Motor neuron (in vitro differentiated cells): Measurements from ENCODE around the gene RALA. TPM values are rescaled to one million over a fixed set of nuclear protein-coding genes. Genes with fewer than 3 reads are reported as not detected.
A peak's percentile ranks its signal among the peaks of the same experiment; 100 is the strongest.

Source experiments
- ATAC-seq, 8 experiments: fragments of 200-7000 bp; cut with Tn5 transposase; replicated peaks in 6 of 8; 2 replicates each; pipeline ENCODE4 v1.8.0; 2021; ENCODE audit warnings: mild to moderate bottlenecking in 8 of 8, moderate library complexity in 8 of 8
- H3K27ac ChIP-seq, 2 donors: fragments of 250-450 bp; sonication (Bioruptor Pico); 2 replicates each; pipeline ENCODE4 v1.9.0; 2021; ENCODE audit warnings: antibody characterized with exemption in 2 of 2, mild to moderate bottlenecking in 2 of 2, moderate library complexity in 1 of 2
- H3K4me1 ChIP-seq, 2 donors: fragments of 250-450 bp; sonication (Bioruptor Pico); replicated peaks in 1 of 2; 2 replicates each; pipeline ENCODE4 v1.6.1; 2021; ENCODE audit warnings: antibody characterized with exemption in 2 of 2, mild to moderate bottlenecking in 2 of 2, moderate library complexity in 1 of 2
- H3K4me3 ChIP-seq, 5 donors: fragments of 250-450 bp; sonication (Bioruptor Pico); 2 replicates each; pipeline ENCODE4 v1.9.0; 2021; ENCODE audit warnings: antibody characterized with exemption in 5 of 5, mild to moderate bottlenecking in 5 of 5, moderate library complexity in 4 of 5
- WGBS, 10 experiments: fragments of 450-650 bp; shearing (Covaris generic); methylation state at CpG; one replicate each; pipeline ENCODE4 v1.0.0; 2022; 5-methylcytosine and 5-hydroxymethylcytosine counted together
- in situ Hi-C, 9 experiments: fragments of 400-800 bp; cut with MboI; loops; one replicate each; pipeline ENCODE4 v1.15.0; 2021; ENCODE audit warnings: low sequenced_read_pairs in 9 of 9, low pct_unique_long_range_greater_than_20kb in 2 of 9; ENCODE audit not compliant: unreplicated experiment in 9 of 9
- total RNA-seq, 8 experiments: library from RNA; unstranded; fragments of 300-600 nt; gene quantifications; 2 replicates each; pipeline versions ENCODE4 v1.2.3 to v1.2.4, GENCODE V29; 2022

RALA gene
- total RNA-seq, 8 experiments from 2014 or later = 14.8 to 72.8 (median 30.4) TPM

DNA sequence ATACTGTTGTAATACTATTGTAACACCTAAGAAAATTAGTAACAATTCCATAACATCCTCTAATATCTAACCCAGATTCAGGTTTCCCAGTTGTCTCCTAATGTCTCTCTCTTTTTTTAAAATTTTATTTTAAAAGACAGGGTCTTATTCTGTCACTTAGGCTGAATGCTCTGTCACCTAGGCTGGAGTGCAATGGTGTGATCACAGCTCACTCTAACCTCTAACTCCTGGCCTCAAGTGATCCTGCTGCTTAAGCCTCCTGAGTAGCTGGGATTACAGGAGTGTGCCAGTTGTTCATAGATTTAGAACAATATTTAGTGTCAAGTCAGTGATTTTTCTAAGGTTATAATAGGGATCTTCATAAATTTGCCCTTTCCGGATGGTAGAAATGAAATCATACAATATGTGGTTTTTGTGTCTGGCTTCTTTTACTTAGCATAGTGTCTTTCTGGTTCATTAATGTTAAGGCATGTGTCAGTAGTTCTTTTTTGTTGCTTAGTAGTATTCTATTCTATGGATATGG is 14.7 kb downstream of the RALA start:
- ATAC-seq = no peak
- in situ Hi-C loops = no loop called here
- no peak overlapping the region for H3K27ac ChIP-seq
- 86 to 100% (median 100%) methylated on average over 1 of the region's 1 CpG; no CpG with 5 or more reads in 1 of the 10 experiments for WGBS, 10 experiments
- H3K4me1 ChIP-seq = no peaks in the 10 kb centered on the region
- no peak overlapping the region for H3K4me3 ChIP-seq

DNA sequence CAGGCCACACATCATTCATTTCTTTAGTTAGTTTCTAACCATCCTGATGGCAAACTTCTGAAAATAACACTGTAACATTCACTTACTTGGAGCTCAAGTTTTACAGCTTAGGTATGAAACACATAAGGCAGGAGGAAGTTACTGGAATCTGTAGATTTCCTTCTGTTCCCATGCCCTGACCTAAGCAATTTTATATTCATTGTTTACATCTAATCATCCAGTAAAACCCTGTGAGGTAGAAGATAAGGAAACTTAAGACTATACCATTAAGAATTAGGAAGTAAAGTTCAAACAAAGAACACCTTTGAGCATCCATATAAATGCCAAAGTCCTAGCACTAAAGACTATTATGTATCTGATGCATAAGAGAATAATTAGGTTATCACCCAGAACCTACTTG is 19.5 kb downstream of the RALA start:
- Histone ChIP-seq H3K4me1 (no peaks in the 10 kb centered on the region), H3K27ac (no peak overlapping the region), H3K4me3 (no peak overlapping the region)
- in situ Hi-C loops = no loop called here
- ATAC-seq = no peak

DNA sequence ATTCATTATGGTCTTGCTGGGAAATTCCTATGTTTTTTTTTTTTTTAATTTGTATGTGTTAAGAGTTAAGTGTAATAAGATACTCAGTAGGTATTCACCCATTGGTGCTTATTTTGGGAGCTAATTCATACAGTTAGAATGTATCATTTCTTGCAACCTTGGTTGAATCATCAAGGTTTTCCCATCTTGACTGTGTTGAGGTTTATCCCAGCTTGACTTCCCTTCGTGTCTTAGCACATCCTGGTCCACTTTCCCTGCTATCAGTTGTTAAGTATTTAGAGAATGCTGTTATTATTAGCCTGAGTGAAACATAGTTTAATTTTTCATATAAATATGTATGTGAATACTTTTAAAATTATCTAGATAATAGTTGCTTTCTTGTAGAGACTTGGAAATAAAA is 20.8 kb downstream of the RALA start:
- Histone ChIP-seq H3K4me3 (no peak overlapping the region), H3K4me1 (no peaks in the 10 kb centered on the region), H3K27ac (no peak overlapping the region)
- ATAC-seq = no peak
- 40 to 89% (median 61%) methylated on average over 1 of the region's 1 CpG; no CpG with 5 or more reads in 4 of the 10 experiments for WGBS, 10 experiments
- in situ Hi-C loops = no loop called here

DNA sequence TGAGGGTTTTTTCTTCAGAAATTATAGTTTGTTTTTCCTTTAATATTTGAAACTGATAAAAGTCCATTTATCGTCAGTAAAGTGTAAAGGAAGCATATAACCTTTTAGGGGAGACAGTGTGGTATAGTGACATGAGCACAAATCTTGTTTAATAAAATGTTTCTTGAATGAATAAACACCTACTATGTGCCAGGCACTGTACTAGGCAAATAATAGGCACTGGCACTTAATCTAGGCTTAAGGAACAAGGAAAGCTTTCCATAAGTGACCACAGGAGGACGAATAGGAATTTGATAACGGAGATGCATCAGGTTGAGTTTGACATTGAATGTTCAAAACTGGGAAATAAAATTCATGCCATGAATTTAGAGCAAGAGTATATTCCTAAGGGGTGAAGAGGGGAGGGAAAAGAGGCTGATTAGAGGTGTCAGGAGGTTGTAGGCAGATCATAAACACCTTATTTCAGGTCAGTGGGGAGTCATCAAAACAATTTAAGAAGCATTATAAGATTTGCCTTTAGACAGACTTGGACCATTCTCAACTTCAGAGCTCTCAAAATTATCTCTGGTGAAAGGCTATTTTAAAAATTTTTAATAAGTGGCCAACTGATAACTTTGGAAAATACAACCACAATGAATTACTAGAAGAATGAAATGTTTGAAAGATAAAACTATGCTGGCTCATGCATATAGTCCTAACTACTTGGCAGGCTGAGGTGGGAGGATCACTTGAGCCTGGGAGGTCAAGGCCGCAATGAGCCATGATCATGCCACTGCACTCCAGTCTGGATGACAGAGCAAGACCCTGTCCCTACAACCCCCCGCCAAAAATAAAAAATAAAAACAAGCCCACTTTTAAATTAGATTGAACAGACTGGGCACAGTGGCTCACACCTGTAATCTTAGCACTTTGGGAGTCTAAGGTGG is 22.4 kb downstream of the RALA start:
- Histone ChIP-seq H3K4me3 (no peak overlapping the region), H3K27ac (no peak overlapping the region), H3K4me1 (no peaks in the 10 kb centered on the region)
- ATAC-seq = no peak
- in situ Hi-C loops = no loop called here
- WGBS, 10 experiments = 87 to 100% (median 96%) methylated on average over 1 to 5 of the region's 5 CpGs; no CpG with 5 or more reads in 1 of the 10 experiments

DNA sequence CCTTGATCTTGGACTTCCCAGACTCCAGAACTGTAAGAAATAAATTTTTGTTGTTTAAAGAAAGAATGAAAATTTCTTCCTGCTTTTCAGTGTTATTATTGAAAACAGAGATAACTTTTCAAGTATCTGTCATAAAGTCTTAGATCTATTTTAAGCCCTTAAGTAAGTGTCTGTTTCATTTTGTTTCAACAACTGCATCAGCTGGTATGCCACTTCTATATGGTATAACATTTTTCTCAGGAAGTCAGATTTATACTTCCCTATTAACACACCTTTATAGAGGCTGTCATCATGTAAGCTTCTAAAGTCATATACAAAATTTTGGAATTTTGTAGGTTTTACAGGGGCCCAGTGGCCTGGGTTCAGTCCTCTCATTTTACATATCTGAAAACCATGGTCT is 24.4 kb downstream of the RALA start:
- in situ Hi-C loops = no loop called here
- ATAC-seq = no peak
- no peak overlapping the region for H3K27ac ChIP-seq
- H3K4me3 ChIP-seq = no peak overlapping the region
- no peaks in the 10 kb centered on the region for H3K4me1 ChIP-seq

DNA sequence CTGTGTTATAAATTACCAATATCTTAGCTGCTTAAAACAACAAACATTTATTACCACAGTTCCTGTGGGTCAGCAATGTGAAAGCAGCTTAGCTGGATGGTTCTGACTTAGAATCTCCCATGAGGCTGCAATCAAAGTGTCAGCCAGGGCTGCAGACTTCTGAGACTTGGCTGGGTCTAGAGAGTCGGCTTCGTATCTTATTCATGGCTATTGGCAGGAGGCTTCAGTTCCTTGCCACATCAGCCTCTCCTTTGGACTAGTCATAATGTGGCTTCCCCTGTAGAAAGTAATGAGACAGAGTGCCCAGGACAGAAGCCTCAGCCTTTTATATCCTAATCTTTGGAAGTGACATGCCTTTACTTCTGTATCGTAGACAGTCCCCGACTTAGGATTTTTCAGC is 27.3 kb downstream of the RALA start:
- no peak overlapping the region for H3K4me3 ChIP-seq
- H3K27ac ChIP-seq = no peak overlapping the region
- in situ Hi-C loops = no loop called here
- 19 to 100% (median 84%) methylated on average over 1 to 4 of the region's 4 CpGs; no CpG with 5 or more reads in 4 of the 10 experiments for WGBS, 10 experiments
- ATAC-seq = peak in 2 of 8 experiments; percentile 86 to 93
- H3K4me1 ChIP-seq = no peaks in the 10 kb centered on the region

DNA sequence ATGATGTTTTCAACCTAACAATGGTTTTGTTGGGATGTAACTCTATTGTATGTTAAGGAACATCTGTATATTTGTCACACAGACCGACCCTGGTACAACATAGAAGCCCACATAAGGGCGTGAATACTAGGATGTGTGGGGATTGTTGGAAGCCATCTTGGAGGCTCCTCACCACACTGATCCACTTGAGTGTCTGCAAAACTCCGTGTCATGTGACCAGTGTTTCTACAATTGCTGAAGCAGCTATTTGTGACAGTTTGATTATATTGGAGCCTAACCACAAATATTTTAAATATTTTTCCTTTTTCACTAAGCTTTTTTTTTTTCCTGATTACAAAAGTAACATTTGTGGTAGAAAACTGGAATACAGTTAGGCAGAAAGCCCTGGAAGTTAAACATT is 27.9 kb downstream of the RALA start:
- WGBS, 10 experiments = 27 to 100% (median 89%) methylated on average over 1 to 3 of the region's 3 CpGs
- ATAC-seq = peak in 2 of 8 experiments; percentile 21 to 46
- in situ Hi-C loops = no loop called here

DNA sequence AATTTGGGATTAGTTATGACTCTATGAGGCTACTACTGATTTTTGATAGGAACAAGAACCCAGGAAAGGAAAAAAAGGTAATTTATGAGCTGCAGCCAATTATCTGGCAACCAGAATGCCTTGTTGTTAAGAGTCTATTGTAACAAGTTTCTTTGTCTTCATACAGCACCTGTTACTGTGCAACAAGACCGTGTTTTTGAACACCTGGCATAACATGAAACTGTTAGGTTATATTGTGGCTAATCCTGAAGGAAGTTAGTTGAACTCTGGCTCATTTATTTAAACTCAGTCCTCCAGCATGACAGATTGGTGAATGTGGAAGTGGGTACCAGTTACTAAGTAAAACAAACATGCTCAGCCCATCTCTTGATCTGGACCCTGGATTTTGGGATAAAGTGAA is 33.0 kb downstream of the RALA start:
- H3K27ac ChIP-seq = no peak overlapping the region
- no peak for ATAC-seq
- 70 to 100% (median 100%) methylated on average over 1 of the region's 1 CpG; no CpG with 5 or more reads in 7 of the 10 experiments for WGBS, 10 experiments
- H3K4me3 ChIP-seq = no peak overlapping the region
- in situ Hi-C loops = no loop called here
- no peaks in the 10 kb centered on the region for H3K4me1 ChIP-seq

More for the DNA sequence above, 27.9 kb downstream of the RALA start:
- Histone ChIP-seq H3K4me3 (no peak overlapping the region), H3K4me1 (no peaks in the 10 kb centered on the region), H3K27ac (no peak overlapping the region)

DNA sequence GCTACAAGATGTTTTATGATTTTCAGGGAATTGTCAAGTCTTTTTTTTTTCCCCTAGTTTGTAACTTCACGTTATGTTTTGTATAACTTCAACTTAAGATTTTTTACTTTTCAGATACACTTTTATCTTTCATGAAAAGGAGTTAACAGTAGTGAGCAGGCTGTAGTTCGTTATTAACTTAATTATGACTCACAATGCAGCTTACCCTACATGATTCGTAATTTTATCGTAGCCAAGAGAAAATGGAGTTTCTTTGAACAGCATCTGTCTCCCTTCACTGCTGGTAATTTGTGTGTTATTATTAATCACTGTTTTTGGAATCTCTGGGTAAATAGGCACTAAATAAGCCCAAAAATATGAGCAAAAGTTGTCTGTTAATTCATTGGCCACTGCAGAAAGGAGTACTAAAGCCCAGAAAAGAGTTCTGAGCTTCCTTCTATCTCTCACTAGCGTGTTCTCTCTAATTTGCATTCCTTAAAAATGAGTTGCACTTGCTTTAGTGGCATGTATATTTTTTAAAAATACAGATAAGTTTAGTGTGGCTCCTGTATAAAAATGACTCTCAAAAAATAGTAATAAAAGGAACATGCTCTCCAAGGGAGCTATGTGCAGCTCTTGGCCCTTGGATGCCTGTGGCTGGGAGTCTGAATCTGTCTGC is 36.1 kb downstream of the RALA start:
- Histone ChIP-seq H3K4me3 (no peak overlapping the region), H3K4me1 (no peaks in the 10 kb centered on the region), H3K27ac (no peak overlapping the region)
- ATAC-seq = no peak
- 18 to 100% (median 89%) methylated on average over 1 to 5 of the region's 5 CpGs for WGBS, 10 experiments
- in situ Hi-C loops = no loop called here

DNA sequence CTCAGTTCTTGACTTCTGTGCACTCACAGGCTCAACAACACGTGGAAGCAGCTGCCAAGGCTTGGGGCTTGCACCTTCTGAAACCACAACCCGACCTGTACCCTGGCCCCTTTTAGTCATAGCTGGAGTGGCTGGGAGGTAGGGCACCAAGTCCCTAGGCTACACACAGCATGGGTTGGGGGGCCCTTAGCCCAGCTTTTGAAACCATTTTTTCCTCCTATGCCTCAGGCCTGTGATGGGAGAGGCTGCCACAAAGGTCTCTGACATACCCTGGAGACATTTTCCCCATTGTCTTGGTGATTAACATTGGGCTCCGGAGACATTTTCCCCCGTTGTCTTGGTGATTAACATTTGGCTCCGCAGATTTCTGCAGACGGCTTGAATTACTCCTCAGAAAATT is 38.6 kb downstream of the RALA start:
- no peak overlapping the region for H3K27ac ChIP-seq
- 44 to 100% (median 82%) methylated on average over 1 to 4 of the region's 6 CpGs; no CpG with 5 or more reads in 2 of the 10 experiments for WGBS, 10 experiments
- H3K4me3 ChIP-seq = no peak overlapping the region
- ATAC-seq = no peak
- in situ Hi-C loops = no loop called here
- peaks cover 1 to 9% of the 10 kb centered on the region in 2 donors for H3K4me1 ChIP-seq

DNA sequence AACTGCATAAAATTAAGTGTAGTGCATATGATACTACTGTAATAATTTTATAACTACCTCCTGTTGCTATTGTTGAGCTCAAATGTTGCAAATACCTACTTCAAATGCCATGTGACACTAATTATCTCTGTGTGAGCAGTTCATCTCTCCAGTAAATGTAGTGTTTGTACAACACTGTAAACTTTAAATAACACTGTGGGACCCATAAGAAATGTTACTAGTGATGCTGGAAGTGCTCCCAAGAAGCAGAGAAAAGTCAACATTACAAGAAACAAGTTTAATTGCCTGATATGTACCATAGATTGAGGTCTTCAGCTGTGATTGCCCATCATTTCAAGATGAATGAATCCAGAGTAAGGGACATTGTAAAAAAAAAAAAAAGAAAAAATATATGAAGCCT is 39.9 kb downstream of the RALA start:
- in situ Hi-C loops = no loop called here

DNA sequence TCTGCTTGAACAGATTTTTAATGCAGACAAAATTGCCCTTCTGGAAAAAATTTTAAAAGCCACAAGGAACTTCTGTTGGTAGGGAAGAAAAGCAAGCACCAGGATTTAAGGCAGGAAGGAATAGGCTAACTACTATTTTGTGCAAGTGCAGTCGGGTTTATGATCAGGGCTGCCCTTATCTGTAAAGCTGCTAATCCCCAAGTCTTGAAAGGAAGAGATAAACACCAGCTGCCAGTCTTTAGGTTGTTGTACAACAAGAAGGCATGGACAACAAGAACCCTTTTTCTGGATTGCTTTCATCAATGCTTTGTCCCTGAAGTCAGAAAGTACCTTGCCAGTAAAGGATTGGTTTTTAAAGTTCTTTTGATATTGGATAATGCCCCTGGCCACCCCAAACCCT is 40.7 kb downstream of the RALA start:
- Histone ChIP-seq H3K4me1 (peaks cover 10 to 16% of the 10 kb centered on the region in 2 donors), H3K27ac (no peak overlapping the region), H3K4me3 (no peak overlapping the region)
- in situ Hi-C loops = no loop called here
- no peak for ATAC-seq
- WGBS, 10 experiments = 56 to 100% (median 88%) methylated on average over 1 of the region's 1 CpG; no CpG with 5 or more reads in 6 of the 10 experiments

More for the DNA sequence above, 39.9 kb downstream of the RALA start:
- Histone ChIP-seq H3K27ac (no peak overlapping the region), H3K4me3 (no peak overlapping the region), H3K4me1 (peaks cover 10 to 16% of the 10 kb centered on the region in 2 donors)
- ATAC-seq = no peak

DNA sequence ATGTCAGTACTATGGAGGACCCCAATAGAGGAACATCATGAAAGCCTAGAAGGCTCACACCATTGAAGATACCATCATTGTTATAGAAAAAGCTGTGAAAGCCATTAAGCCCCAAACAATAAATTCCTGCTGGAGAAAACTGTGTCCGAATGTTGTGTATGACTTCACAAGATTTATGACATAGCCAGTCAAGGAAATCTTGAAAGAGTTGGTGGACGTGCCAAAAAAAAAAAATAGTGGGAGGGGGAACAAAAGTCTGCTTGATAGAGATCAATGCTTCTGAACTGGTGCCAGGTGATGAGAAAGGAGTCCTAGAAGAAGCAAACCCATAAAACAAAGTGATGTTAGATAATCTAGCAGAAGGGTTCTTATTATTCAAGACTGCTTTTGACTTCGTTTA is 41.2 kb downstream of the RALA start:
- Histone ChIP-seq H3K27ac (no peak overlapping the region), H3K4me3 (no peak overlapping the region), H3K4me1 (peaks cover 10 to 16% of the 10 kb centered on the region in 2 donors)
- ATAC-seq = no peak
- in situ Hi-C loops = no loop called here
- 65 to 100% (median 83%) methylated on average over 1 to 3 of the region's 3 CpGs; no CpG with 5 or more reads in 1 of the 10 experiments for WGBS, 10 experiments
